HG03520 (cell line): ENCODE measurements around the gene ADCYAP1R1.

Experiments
- ATAC-seq: cut with Tn5 transposase; IDR thresholded peaks from one replicate; pipeline ENCODE4 v1.9.1; 2021; ENCODE audit warnings: mild to moderate bottlenecking, moderate library complexity; ENCODE audit not compliant: unreplicated experiment

Gene ADCYAP1R1

DNA sequence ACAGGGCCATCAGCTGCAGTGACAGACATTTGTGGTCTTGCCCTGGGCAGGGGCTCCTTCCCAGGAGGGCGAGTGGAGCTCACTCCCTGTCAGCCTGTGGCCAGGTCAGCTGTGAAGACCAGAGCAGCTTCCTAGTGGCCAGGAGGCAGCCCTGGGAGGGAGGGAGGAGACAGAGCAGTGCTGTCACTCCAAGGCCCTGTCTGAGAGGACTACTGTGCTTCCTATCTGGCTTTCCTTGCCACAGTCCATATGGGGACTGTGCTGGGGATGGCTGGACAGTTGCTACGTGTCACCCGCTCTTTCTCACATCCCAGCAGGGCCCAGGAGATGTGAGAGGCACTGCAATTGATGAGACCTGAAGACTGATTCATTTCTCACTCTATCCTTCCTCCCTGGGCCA, 15.2 kb upstream of the ADCYAP1R1 start:
- no peak for ATAC-seq

DNA sequence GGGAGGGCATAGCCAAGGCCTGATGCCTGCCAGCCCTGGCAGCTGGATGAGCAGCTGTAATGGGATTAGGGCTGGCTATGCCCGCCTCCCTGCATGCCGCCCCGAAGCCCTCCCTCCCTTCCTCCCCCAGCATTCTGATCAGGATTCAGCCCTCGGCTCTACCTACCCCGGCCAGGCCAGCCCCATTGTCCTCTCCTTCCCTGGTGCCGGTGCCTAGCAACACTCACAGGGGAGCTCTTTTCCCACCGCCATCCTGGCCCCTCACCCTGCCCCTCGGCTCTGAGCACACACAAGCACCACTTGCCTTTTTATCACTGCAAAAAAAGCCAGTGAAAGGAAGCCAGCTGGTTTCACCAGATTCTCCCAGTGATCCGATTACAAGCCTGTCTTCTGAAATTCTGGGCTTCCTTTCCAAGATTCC, 9.0 kb upstream of the ADCYAP1R1 start:
- ATAC-seq, result no peak

DNA sequence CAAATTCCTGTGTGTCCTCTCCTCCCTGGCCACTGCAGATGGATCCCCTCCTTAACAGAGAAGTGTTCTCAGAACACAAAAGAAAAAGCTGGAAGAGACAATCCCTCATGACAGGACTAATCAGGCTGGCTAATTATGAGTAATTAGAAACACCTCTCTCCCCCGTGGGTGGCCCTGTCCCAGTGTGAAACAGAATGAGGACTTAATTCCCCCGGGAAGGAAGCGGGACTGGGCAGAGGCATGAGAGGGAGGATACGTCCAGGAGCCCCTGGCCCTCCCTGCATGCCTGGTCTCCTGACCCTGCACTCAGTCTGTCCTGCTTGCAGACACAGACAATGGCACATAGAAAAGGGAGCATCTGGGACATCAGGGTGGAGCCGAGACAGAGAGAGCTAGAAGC, 7.6 kb upstream of the ADCYAP1R1 start:
- no peak for ATAC-seq

DNA sequence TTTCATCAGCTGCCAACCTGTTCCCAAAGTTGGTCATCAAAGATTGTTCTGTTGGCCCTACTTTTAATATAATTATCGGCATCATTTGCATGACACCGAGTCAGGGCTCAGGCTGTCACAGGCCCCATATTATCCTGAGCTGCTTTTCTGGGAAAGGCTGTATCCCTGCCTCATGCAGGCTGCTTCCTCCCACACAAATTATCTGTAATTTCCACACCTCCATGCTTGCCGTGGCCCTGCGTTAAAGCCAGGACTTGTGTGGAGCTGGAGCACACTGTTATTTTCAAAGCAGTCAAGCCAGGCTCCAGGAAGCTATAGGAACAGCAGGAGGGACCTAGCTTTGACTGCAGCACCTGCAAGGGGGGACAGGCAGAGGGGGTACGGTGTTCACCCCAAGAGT, 5.4 kb upstream of the ADCYAP1R1 start:
- ATAC-seq, result no peak

DNA sequence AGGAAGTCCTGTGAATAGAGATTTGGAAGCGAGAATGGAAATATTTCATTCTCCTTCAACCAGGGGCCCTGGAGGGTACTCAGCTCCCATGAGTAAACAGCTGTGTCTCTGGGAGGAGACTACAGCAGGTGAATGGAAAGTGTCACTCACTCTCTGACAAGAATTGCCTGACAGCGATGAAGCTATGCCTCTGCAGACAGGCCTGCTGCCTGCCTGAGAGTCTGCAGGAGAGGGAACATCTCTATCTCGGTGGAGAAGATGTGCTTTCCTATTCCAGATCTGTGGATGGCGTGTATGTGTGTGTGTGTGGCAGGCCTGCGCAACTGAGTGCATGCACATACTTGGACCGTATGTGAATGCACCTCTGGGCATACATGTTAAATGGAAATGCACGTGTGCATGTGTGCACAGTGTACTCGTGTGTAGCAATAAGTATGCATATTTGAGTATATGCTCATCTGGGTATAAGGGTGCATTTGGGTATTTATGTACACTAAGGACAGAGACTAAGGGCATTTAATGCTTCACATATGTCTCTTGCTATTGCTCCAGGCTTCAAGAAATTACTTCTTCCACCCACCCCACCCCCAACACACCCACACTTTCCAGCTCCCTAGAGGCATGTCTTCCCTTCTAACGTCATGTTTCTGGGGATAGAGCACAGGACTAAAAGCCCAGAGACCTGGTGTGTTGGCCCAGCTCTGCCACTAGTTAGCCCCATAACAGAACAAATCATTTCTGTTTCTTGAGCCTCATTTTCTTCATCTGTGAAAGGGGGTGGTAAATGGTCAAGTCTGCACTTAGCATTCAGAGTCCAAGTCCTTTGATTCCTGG, 4.6 kb upstream of the ADCYAP1R1 start:
- ATAC-seq, result no peak

DNA sequence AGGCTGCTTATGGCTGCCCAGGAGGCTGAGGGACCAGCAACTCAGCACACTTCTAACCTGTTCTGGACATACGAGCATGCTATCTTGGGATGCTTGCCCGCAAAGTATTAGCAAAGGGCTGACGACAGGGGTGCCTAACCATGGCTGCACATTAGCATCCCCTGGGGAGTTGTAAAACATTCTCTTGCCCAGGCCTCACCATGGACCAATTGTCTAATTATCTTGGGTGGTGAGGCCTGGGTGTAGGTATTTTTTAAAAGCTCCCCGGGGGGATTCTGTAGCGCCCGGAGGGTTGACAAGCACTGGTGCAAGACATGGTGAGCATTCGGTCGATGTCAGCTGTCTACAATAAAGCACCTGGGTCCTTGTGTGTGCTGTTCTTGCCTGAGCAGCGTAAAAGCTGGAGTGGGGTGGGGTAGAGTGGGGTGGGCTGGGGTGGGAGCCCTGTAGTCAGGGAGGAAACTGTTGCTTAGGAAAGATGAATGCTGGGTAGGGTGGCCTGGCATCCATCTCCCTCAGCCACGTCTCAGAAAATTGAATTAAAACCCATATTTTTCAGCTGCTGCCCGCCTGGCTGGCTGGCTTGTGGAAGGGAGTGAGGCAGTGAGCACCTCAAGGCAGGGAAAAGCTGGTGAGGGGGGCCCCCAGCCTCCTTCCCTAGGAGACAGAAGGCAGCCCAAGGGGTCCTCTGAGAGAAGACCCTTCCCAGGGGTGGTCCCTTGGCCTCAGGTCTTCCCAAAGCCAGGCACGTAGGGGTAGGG, 2.9 kb upstream of the ADCYAP1R1 start:
- ATAC-seq, result no peak

DNA sequence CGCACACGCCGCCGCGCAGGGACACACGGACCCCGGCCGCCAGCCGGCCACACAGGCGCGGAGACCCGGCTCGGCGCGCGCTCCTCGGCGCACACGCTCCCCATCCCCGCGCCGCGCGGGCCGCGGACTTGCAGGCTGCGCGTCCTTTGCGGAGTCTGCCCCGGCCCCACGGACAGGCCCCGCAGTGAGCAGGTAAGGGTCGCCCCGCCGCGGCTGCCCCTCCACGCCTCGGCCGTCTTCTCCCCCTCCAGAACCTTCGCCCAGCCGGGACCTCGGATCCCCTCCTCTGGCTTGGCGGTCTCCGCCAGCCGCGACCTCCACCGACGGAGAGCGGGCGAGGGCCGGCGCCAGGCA, 356 bp downstream of the ADCYAP1R1 start:
- no peak for ATAC-seq

DNA sequence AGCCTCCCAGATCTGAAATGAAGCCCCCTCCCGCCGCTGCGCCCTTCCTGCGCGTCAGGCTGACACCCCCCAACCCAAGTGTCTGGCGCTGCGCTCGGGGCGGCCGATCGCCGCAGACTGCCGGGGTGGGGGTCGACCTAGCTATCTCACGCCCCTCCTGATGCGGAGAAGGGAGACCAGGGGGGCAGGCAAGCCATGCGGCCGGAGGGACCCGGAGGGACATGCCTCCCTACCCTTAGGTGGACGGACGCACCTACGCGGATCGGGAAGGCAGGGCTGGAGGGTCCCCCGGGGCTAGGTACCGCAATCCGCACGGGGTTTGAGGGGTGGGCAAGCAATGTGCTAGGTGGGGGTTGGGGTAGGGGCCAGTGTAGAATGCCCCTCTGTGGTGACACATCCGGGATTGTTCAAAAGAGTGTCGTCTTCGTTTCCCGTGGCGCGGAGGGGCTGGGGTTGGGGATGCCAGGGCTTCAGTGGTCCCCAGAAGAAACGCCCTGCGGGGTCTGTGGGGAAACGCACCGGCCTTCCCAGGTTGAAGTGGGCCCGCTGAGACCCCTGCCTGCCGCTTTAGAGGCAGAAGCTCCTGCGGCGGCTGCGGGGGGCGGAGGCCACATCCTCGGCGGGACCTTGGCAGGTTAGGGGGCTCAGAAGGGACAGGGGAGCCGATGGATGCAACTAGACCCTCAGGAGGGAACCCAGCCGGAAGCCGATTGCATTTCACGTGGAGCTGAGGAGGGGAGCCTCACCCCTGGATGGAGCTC, 913 bp downstream of the ADCYAP1R1 start:
- ATAC-seq, result no peak

DNA sequence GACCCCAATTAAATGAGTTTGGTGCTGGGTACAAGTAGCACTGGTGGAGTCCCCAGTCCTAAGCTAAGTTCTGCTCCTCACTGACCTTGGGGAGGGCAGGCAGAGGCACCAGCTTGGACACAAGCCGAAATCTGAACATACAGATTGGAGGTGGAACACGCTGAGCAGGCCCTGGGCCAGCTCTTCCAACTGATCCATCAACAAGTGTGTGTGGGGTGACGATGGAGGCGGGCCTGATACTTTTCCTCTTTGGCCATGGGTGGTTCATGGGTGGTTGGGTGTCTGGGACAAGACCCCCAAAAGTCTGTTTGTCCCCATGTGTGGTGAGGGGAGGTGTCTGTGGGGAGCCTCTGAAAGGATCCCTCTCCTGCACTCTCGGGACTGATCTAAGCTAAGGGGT, 1.9 kb downstream of the ADCYAP1R1 start:
- no peak for ATAC-seq

DNA sequence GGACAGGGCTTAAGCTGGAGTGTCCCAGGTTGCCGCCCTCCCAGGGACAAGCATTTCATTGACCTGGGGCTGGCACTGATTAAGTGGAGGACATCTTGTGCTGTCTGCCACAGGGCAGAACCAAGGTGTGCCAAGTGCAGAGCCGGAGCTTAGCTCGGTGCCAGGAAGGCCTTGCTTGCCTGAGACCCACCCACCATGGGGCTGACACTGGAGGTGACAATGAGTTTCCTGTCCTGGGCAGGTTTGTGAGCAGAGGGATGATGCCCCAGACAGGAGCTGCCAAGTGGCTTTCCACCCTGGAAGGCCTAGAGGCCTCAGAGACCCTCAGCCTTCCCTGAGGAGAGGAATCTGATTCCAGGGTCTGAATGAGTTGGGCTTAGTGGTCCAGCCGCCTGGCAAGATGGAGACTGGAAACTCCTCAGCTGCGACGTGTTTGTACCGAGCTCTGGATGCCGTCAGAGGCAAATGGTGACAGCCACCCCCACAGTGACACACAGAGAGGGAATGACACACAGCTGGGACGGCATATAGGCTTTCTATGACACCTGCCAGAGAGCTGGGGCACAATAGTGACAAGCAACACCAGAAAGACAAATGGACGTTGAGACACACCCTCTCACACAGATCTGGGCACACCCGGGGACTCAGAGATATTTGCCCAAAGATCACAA, 2.6 kb downstream of the ADCYAP1R1 start:
- ATAC-seq, result no peak

DNA sequence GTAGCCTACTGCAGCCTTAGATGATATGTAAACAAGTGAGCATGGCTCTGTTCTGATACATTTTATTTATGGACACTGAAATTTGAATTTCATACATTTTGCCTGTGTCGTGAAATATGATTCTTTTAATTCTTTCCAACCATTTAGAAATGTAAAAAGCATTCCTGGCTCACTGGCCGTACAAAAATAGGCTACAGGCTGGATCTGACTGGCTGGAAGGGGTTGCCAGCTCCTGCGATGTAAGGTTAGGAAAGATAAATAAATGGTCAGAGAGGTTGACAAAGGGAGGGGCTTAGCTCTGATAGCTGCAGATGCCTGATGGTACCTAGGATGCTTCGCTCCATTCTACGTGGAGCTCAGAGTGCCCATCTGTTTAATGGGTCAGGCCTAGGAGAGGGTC, 3.4 kb downstream of the ADCYAP1R1 start:
- ATAC-seq, result no peak

DNA sequence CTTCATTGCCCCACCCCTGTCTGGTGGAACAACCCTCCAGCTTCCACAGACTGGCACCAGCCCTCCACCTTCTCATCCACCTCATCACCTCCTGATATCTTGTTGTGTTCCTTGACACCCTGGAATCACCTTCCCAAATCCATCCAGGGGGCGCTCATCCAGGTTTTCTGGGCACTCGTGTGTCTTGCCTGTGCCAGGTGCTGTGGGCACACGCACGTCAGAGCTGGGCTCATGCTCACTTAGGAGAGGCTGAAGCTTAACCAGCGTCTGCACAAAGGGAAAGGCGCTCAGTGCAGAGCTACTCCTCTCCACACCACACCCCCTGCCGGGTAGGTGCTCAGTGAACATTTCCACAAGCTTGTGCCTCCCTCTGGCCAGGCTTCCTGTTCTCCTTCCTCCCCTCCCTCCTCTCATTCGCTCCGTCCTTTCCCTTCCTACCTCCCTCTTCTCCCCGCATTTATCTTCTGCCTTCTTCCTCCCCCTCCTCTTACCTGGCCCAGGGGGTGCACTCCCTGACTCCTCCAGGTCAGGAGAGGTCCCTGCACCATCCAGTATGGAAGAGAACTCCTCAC, 4.8 kb downstream of the ADCYAP1R1 start:
- no peak for ATAC-seq

DNA sequence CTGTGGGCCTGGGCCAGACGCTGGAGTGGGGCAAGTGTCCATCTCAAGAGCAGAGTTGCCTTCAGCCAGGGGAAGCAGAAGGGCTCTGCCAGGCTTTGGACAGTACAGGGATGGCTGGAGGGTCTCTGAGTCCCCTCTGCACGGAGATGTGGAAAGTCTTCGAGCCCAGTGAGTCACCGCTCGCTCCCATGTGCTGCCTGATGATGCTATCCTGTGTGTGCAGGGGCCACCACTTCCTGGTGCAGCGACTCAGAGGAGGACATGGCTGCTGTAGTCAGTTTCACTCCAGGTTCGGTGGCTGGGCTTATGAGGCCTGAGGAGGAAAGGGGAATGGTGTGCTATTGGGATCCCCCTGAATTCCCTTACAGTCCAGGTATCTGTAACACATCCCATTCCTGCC, 6.0 kb downstream of the ADCYAP1R1 start:
- no peak for ATAC-seq

DNA sequence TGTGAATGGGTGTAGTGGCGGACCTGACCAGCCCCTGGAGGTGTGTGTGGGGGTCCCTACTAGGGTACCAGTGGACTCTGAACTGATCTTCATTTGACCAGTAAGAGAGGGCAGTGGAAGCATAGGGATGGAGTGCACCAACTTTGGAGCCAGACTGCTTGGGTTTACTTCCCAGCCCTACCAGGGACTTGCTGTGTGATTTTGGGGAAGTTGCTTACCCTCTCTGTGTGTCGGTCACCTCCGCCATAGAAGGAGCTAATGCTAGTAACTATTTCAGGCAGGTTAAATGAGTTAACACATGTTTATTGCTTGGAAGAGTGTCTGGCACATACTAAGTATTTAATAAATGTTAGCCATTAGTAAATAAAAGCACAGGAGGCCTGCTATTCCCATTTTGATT, 6.6 kb downstream of the ADCYAP1R1 start:
- ATAC-seq, result no peak

DNA sequence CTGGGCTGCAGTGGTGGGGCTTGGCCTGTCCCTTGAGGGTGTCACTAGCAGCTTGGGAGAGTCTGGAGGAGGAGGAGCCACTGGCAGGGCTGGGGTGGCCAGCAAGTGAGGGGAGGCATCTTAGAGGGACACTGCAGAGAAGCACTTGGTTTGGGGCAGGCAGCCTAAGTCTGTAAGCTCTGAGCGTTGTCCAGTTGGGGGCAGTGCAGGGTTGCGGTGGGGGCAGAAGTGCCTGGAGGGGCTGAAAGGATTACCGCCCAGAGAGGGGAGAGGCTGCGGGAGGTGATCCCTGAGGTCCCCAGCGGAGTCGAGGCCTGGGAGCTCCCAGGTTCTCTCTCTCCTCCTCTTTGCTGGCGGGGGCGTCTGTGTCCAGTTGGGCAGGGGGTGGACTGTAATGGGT, 7.4 kb downstream of the ADCYAP1R1 start:
- no peak for ATAC-seq

DNA sequence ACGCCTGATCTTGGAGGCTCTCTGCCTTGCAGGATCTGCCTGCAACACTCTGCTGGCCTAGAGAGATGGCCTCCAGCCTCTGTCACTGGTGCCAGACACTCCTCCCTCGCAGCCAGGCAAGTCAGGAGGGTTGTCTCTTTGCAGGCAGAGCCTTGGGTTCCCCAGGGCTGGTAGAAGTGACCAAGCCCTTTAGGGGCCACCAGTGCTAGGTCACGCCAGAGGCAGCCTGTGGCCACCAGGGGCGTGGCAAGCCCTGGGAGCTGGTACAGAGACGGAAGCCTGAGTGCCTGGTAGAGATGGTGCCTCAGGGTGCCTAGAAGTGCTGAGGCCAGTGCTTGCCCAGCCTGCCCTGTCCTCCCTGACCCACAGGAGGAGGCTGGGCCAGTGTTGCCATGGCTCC, 9.1 kb downstream of the ADCYAP1R1 start:
- no peak for ATAC-seq

DNA sequence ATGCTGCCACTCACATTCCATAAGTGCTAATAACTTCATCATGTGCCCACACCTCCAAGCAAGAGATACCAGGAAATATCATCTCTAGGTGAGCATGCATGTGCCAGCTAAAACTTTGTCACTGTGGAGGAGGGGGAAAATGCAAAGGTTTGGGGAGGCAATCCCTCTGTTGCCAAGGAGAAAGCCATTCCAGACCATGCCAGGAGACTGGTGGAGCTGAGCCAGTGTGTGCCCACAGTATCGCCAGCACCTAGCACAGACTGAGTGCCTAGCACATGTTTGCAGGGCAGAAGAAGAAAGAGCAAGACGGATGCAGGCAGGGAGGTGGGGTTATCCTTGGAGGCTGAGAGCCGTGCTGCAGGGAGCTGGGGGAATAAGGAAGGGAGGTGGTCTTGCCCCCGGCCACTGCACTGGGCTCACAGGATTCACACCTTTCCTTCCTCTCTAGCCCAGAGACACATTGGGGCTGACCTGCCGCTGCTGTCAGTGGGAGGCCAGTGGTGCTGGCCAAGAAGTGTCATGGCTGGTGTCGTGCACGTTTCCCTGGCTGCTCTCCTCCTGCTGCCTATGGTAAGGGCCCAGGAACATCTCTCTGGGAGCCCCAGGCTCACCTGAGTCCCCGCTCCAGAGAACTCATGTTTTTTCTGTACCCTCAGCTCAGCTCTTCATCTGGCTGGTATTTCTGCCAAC, 10.8 kb downstream of the ADCYAP1R1 start:
- ATAC-seq, result no peak

DNA sequence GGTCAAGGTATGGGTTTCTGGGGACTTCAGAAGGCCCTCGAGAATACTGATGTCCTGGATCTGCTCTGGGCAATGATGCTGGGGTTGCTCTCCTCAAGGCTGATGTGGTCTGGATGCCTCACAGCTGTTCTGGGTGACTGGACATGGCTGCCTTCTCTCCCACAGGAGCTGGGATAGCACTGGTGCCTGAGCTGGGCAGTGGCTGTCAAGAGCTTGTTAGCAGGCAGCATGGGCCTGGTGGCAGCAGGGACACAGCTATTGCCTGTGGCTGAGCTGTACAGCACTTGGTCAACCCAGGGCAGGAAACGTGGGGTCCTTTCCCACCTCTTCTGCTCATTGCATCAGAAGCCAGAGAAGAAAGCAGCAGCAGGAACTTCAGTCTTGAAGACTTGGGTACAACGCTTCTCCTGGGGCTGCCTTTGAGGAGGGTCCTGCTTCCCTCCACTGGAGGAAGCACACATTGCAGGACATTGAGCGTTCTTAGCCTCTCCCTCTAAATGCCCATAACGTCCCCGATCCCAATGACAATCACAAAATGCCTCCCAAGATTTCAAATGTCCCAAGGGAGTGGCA, 13.0 kb downstream of the ADCYAP1R1 start:
- ATAC-seq, result no peak

DNA sequence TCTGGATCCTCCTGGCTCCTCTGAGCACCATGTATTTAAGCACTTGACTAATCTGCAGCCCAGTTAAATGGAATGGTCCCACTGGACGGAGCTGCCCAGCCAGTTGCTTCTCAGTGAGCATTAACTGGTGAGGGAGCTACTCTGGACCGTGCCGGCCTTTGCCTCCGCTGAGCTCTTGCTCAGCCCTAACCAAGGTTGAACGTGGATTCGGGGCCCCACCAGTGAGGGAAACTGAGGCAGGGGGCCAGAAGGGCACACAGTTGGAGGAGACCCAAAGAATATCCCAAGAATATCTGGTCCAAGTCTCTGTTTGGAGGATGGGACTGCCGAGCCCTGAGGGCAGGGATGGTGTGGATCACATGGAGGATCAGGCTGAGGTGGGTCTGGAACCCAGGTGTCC, 13.7 kb downstream of the ADCYAP1R1 start:
- ATAC-seq, result no peak
